NT2/D1 (cell line): ENCODE measurements around the gene ERICH6.

Source experiments
- DNase-seq: peaks from one replicate; pipeline ENCODE4 v3.0.0-alpha.2; 2011; ENCODE audit warnings: low read depth, low spot score
- H3K27me3 ChIP-seq: 2 replicates; pipeline ENCODE4 v1.6.0; 2011; ENCODE audit warnings: mild to moderate bottlenecking; ENCODE audit not compliant: insufficient read length, insufficient read depth
- H3K36me3 ChIP-seq: 2 replicates; pipeline ENCODE4 v1.6.1; 2011; ENCODE audit warnings: mild to moderate bottlenecking, low read length, mixed read lengths; ENCODE audit not compliant: insufficient read depth, insufficient read length
- H3K4me1 ChIP-seq: 2 replicates; pipeline ENCODE4 v1.5.1; 2011; ENCODE audit not compliant: insufficient read depth, insufficient read length
- H3K4me3 ChIP-seq: 2 replicates; pipeline ENCODE4 v1.5.1; 2011; ENCODE audit warnings: low read depth; ENCODE audit not compliant: insufficient read length
- H3K9ac ChIP-seq: 2 replicates; pipeline ENCODE4 v1.6.0; 2011; ENCODE audit warnings: low read depth; ENCODE audit not compliant: insufficient read length
- H3K9me3 ChIP-seq: 2 replicates; pipeline ENCODE4 v1.5.1; 2011; ENCODE audit warnings: mild to moderate bottlenecking, low read length; ENCODE audit not compliant: insufficient read depth
- SUZ12 ChIP-seq: IDR thresholded peaks from 2 replicates; pipeline ENCODE4 v1.6.1; 2011; ENCODE audit not compliant: insufficient read length, insufficient read depth; ENCODE audit errors: extremely low read depth
- YY1 ChIP-seq: IDR thresholded peaks from 2 replicates; pipeline ENCODE4 v1.6.1; 2011; ENCODE audit not compliant: insufficient read length, insufficient read depth
- ZNF274 ChIP-seq: IDR thresholded peaks from 2 replicates; pipeline ENCODE4 v1.6.1; 2011; ENCODE audit warnings: mild to moderate bottlenecking, low read depth, low read length

Gene ERICH6

GRCh38 chr3:150734795-150735119 lies 31.0 kb upstream of the ERICH6 start:
- H3K27me3 ChIP-seq: no peaks in the 10 kb centered on the region
- H3K4me3 ChIP-seq: no peak overlapping the region
- no peaks in the 10 kb centered on the region for H3K9me3 ChIP-seq
- no peak overlapping the region for H3K9ac ChIP-seq
- no peaks in the 10 kb centered on the region for H3K36me3 ChIP-seq
- DNase-seq: no peak
- peaks cover 11% of the 10 kb centered on the region for H3K4me1 ChIP-seq
- TF ChIP-seq SUZ12 (no peak), ZNF274 (no peak), YY1 (no peak)

GRCh38 chr3:150733936-150734794 lies 30.4 kb upstream of the ERICH6 start:
- no peaks in the 10 kb centered on the region for H3K36me3 ChIP-seq
- H3K9ac ChIP-seq: no peak overlapping the region
- H3K4me1 ChIP-seq: peaks cover 11% of the 10 kb centered on the region
- no peak overlapping the region for H3K4me3 ChIP-seq
- no peak for DNase-seq
- TF ChIP-seq YY1 (no peak), ZNF274 (no peak), SUZ12 (no peak)
- H3K27me3 ChIP-seq: no peaks in the 10 kb centered on the region
- no peaks in the 10 kb centered on the region for H3K9me3 ChIP-seq

- no peak overlapping the region for H3K4me3 ChIP-seq
- no peak overlapping the region for H3K9ac ChIP-seq
- DNase-seq: no peak
- TF ChIP-seq YY1 (no peak), SUZ12 (no peak), ZNF274 (no peak)
- H3K27me3 ChIP-seq: no peaks in the 10 kb centered on the region
- peaks cover 11% of the 10 kb centered on the region for H3K4me1 ChIP-seq
- no peaks in the 10 kb centered on the region for H3K9me3 ChIP-seq
- H3K36me3 ChIP-seq: no peaks in the 10 kb centered on the region
Measured at GRCh38 chr3:150733373-150733935, 29.7 kb upstream of the ERICH6 start.

- Histone ChIP-seq H3K27me3 (no peaks in the 10 kb centered on the region), H3K9ac (no peak overlapping the region), H3K4me1 (peaks cover 13% of the 10 kb centered on the region), H3K36me3 (no peaks in the 10 kb centered on the region), H3K4me3 (no peak overlapping the region), H3K9me3 (no peaks in the 10 kb centered on the region)
- no peak for DNase-seq
- TF ChIP-seq ZNF274: no peak
- no peak for TF ChIP-seq SUZ12
- TF ChIP-seq YY1: no peak
Measured at GRCh38 chr3:150729682-150730360, 26.1 kb upstream of the ERICH6 start.

- Histone ChIP-seq H3K36me3 (no peaks in the 10 kb centered on the region), H3K27me3 (no peaks in the 10 kb centered on the region), H3K9ac (no peak overlapping the region), H3K9me3 (no peaks in the 10 kb centered on the region), H3K4me3 (no peak overlapping the region), H3K4me1 (peaks cover 6% of the 10 kb centered on the region)
- DNase-seq: no peak
- TF ChIP-seq SUZ12 (no peak), YY1 (no peak), ZNF274 (no peak)
Measured at GRCh38 chr3:150727653-150728502, 24.2 kb upstream of the ERICH6 start.

GRCh38 chr3:150725548-150725947 lies 21.8 kb upstream of the ERICH6 start:
- Histone ChIP-seq H3K36me3 (no peaks in the 10 kb centered on the region), H3K4me1 (peaks cover 6% of the 10 kb centered on the region), H3K4me3 (no peak overlapping the region), H3K9me3 (no peaks in the 10 kb centered on the region), H3K9ac (no peak overlapping the region), H3K27me3 (no peaks in the 10 kb centered on the region)
- TF ChIP-seq ZNF274 (no peak), SUZ12 (no peak), YY1 (no peak)
- no peak for DNase-seq

GRCh38 chr3:150723946-150724345 lies 20.2 kb upstream of the ERICH6 start:
- H3K27me3 ChIP-seq: no peaks in the 10 kb centered on the region
- DNase-seq: no peak
- H3K36me3 ChIP-seq: no peaks in the 10 kb centered on the region
- H3K4me3 ChIP-seq: no peak overlapping the region
- H3K4me1 ChIP-seq: peaks cover 6% of the 10 kb centered on the region
- no peaks in the 10 kb centered on the region for H3K9me3 ChIP-seq
- TF ChIP-seq ZNF274 (no peak), SUZ12 (no peak), YY1 (no peak)
- H3K9ac ChIP-seq: no peak overlapping the region
